ENCODE measurements around the gene MICU1. TPM values are rescaled to one million over a fixed set of nuclear protein-coding genes. Genes with fewer than 3 reads are reported as not detected.

The MICU1 gene
- total RNA-seq, 1 donor from 2014 or later, result 79.8 TPM

DNA sequence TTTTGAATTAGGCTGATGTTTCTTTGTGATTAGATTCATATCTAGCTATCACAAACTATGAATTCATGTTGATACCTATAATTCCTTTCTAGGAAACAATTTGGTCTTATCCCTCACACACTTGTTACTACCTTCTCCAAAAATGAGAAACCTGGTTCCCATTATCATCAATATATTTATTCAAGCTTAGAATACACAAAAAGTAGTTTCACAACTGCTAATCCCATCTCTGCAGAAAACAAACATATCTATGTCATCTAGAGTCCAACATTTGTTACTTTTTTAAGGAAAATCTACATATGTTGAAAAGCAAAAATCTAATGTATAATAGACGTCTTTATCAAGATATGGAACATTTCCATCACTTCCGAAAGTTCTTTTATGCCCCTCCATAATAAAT, 110.4 kb downstream of the MICU1 start:
- Histone ChIP-seq H2AFZ (replicated peaks) (no peak overlapping the region), H4K20me1 (ENCODE audit: low read depth) (no peaks in the 10 kb centered on the region), H3K4me1 (no peaks in the 10 kb centered on the region), H3K9ac (no peak overlapping the region), H3K27ac (no peak overlapping the region), H3K36me3 (no peaks in the 10 kb centered on the region), H3K27me3 (no peaks in the 10 kb centered on the region), H3K9me3 (ENCODE audit: low read depth) (no peaks in the 10 kb centered on the region), H3F3A (ENCODE audit: low read depth) (no peaks in the 10 kb centered on the region), H3K4me3 (no peak overlapping the region), H3K4me2 (no peak overlapping the region), H3K79me2 (ENCODE audit: low read depth) (no peaks in the 10 kb centered on the region)
- H3K27ac Mint-ChIP-seq, result no peak overlapping the region
- H3K4me1 Mint-ChIP-seq, result no peaks in the 10 kb centered on the region
- peaks cover 2% of the 10 kb centered on the region for H3K9me3 Mint-ChIP-seq
- H3K36me3 Mint-ChIP-seq, result peaks cover 9% of the 10 kb centered on the region
- no peaks in the 10 kb centered on the region for H3K27me3 Mint-ChIP-seq (ENCODE audit: insufficient read depth, low read depth)
- no peak for DNase-seq (ENCODE audit: low spot score)
- H3K4me3 Mint-ChIP-seq, result no peak overlapping the region
- TF ChIP-seq EZH2phosphoT487 (IDR thresholded peaks at IDR 0.05) (no peak), EZH2 (IDR thresholded peaks at IDR 0.05) (no peak)
- TF ChIP-seq, protein P1, sequence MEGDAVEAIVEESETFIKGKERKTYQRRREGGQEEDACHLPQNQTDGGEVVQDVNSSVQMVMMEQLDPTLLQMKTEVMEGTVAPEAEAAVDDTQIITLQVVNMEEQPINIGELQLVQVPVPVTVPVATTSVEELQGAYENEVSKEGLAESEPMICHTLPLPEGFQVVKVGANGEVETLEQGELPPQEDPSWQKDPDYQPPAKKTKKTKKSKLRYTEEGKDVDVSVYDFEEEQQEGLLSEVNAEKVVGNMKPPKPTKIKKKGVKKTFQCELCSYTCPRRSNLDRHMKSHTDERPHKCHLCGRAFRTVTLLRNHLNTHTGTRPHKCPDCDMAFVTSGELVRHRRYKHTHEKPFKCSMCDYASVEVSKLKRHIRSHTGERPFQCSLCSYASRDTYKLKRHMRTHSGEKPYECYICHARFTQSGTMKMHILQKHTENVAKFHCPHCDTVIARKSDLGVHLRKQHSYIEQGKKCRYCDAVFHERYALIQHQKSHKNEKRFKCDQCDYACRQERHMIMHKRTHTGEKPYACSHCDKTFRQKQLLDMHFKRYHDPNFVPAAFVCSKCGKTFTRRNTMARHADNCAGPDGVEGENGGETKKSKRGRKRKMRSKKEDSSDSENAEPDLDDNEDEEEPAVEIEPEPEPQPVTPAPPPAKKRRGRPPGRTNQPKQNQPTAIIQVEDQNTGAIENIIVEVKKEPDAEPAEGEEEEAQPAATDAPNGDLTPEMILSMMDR (IDR thresholded peaks at IDR 0.05), result no peak

- H3K9ac ChIP-seq, result no peak overlapping the region
- Mint-ChIP-seq H3K27me3 (ENCODE audit: insufficient read depth, low read depth) (no peaks in the 10 kb centered on the region), H3K4me3 (no peak overlapping the region), H3K36me3 (peaks cover 9% of the 10 kb centered on the region), H3K9me3 (peaks cover 2% of the 10 kb centered on the region), H3K4me1 (no peaks in the 10 kb centered on the region), H3K27ac (no peak overlapping the region)
- no peaks in the 10 kb centered on the region for H3F3A ChIP-seq (ENCODE audit: low read depth)
- no peaks in the 10 kb centered on the region for H3K36me3 ChIP-seq
- H3K27ac ChIP-seq, result no peak overlapping the region
- H3K4me1 ChIP-seq, result no peaks in the 10 kb centered on the region
- DNase-seq (ENCODE audit: low spot score), result no peak
- no peak overlapping the region for H3K4me3 ChIP-seq
- TF ChIP-seq EZH2 (IDR thresholded peaks at IDR 0.05) (no peak), EZH2phosphoT487 (IDR thresholded peaks at IDR 0.05) (no peak)
- TF ChIP-seq, protein P1 (IDR thresholded peaks at IDR 0.05), result no peak
- no peak overlapping the region for H3K4me2 ChIP-seq
- H4K20me1 ChIP-seq (ENCODE audit: low read depth), result no peaks in the 10 kb centered on the region
- no peaks in the 10 kb centered on the region for H3K9me3 ChIP-seq (ENCODE audit: low read depth)
- H3K27me3 ChIP-seq, result no peaks in the 10 kb centered on the region
- H3K79me2 ChIP-seq (ENCODE audit: low read depth), result no peaks in the 10 kb centered on the region
- H2AFZ ChIP-seq (replicated peaks), result no peak overlapping the region
Observed at GRCh38 chr10:72513910-72514309, 112.0 kb downstream of the MICU1 start.

DNA sequence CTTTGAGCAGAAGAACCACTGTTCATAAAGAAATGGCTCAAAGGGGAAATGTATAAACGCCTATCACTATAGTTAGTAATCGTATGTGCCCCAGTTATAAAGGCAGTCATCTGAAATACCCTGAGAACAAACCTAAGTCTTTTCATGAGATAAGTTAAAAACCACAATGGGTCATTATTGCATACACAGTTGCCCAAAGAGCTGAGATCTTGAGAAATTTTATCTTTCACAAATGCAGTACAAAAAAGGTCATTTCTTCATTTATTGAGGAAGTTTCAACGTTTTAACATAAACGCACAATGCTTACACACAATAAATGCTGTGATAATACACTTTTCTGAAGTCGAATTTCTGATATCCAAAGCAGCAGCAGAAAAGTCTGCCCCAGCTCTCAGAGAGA, 114.4 kb downstream of the MICU1 start:
- no peaks in the 10 kb centered on the region for H3K36me3 ChIP-seq
- no peaks in the 10 kb centered on the region for H3K27me3 Mint-ChIP-seq (ENCODE audit: insufficient read depth, low read depth)
- no peaks in the 10 kb centered on the region for H3K79me2 ChIP-seq (ENCODE audit: low read depth)
- no peaks in the 10 kb centered on the region for H3K4me1 ChIP-seq
- TF ChIP-seq, protein P1 (IDR thresholded peaks at IDR 0.05), result no peak
- TF ChIP-seq EZH2 (IDR thresholded peaks at IDR 0.05) (no peak), EZH2phosphoT487 (IDR thresholded peaks at IDR 0.05) (no peak)
- no peak overlapping the region for H2AFZ ChIP-seq (replicated peaks)
- H3K4me2 ChIP-seq, result no peak overlapping the region
- H3K27ac Mint-ChIP-seq, result no peak overlapping the region
- H3K4me1 Mint-ChIP-seq, result no peaks in the 10 kb centered on the region
- no peaks in the 10 kb centered on the region for H3F3A ChIP-seq (ENCODE audit: low read depth)
- H3K27me3 ChIP-seq, result no peaks in the 10 kb centered on the region
- no peak overlapping the region for H3K9ac ChIP-seq
- H3K9me3 Mint-ChIP-seq, result peaks cover 2% of the 10 kb centered on the region
- no peak overlapping the region for H3K4me3 ChIP-seq
- no peaks in the 10 kb centered on the region for H4K20me1 ChIP-seq (ENCODE audit: low read depth)
- H3K27ac ChIP-seq, result no peak overlapping the region
- no peak for DNase-seq (ENCODE audit: low spot score)
- H3K9me3 ChIP-seq (ENCODE audit: low read depth), result no peaks in the 10 kb centered on the region
- H3K36me3 Mint-ChIP-seq, result peaks cover 5% of the 10 kb centered on the region
- no peak overlapping the region for H3K4me3 Mint-ChIP-seq

Data from neural progenitor cell (in vitro differentiated cells).